Measurements from ENCODE around the gene LIG1.

LIG1 gene

DNA sequence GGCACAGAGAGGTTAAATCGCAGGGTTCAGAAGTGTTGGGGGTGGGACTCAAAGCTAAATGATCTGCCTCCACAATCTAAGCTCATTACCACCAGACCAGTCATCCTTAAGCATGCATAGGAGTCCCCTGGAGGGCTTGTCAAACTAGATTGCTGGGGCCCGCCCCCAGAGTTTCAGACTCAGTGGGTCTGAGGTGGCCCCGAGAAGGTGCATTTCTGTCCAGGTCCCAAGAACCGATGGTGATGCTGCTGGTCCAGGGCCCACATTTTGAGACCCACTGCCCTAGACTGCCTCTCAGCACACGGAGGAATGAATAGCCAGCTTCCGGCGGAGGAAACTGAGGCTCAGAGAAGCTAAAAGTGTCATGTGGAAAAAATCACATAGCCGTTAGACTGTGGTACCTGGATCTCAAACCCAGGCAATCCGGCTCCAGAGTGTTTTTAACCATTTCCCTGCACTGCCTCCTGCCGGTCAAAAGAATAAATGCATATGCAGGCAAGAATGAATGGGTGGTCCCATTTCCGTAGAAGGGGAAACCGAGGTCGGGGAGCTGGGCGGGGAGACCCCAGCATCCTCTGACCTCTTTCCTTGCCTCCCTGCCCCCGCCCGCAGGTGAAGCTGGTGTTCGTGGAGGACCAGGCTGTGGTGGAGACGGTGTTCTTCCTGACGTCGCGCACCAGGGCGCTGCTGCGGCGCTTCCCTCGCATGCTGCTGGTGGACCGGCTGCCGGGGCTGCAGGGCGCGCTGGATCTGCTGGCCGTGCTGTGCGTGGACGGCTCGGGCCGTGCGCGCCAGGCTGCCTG lies 24.1 kb upstream of the LIG1 start:
- TF ChIP-seq, protein P1, sequence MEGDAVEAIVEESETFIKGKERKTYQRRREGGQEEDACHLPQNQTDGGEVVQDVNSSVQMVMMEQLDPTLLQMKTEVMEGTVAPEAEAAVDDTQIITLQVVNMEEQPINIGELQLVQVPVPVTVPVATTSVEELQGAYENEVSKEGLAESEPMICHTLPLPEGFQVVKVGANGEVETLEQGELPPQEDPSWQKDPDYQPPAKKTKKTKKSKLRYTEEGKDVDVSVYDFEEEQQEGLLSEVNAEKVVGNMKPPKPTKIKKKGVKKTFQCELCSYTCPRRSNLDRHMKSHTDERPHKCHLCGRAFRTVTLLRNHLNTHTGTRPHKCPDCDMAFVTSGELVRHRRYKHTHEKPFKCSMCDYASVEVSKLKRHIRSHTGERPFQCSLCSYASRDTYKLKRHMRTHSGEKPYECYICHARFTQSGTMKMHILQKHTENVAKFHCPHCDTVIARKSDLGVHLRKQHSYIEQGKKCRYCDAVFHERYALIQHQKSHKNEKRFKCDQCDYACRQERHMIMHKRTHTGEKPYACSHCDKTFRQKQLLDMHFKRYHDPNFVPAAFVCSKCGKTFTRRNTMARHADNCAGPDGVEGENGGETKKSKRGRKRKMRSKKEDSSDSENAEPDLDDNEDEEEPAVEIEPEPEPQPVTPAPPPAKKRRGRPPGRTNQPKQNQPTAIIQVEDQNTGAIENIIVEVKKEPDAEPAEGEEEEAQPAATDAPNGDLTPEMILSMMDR (IDR thresholded peaks at IDR 0.05; ENCODE audit: low read depth, low read length, missing control alignments), result peak; percentile 59
- no peak overlapping the region for H3K4me3 ChIP-seq (replicated peaks; ENCODE audit: low read depth, low read length)
- DNase-seq (ENCODE audit: extremely low read depth, low read depth), result no peak

DNA sequence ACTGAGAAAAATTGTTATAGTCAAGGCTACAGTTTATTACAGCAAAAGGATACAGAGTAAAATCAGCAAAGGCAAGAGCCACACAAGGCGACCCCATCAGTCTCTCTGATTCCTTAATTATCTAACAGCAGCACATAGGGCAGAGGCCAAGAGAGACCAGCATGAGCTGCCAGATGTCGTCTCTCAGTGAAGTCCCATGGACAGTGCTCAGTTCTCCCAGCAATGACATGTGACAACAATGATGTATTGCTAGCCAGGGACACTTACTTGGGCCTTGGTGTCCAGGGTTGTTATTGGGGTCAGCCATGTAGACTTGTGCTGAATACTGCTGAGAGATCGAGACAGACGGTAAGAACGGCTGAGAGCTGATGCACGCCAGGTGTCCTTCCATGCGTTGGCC lies 22.6 kb upstream of the LIG1 start:
- H3K4me3 ChIP-seq (replicated peaks; ENCODE audit: low read depth, low read length), result no peak overlapping the region
- TF ChIP-seq, protein P1 (IDR thresholded peaks at IDR 0.05; ENCODE audit: low read depth, low read length, missing control alignments), result no peak
- DNase-seq (ENCODE audit: extremely low read depth, low read depth), result no peak

DNA sequence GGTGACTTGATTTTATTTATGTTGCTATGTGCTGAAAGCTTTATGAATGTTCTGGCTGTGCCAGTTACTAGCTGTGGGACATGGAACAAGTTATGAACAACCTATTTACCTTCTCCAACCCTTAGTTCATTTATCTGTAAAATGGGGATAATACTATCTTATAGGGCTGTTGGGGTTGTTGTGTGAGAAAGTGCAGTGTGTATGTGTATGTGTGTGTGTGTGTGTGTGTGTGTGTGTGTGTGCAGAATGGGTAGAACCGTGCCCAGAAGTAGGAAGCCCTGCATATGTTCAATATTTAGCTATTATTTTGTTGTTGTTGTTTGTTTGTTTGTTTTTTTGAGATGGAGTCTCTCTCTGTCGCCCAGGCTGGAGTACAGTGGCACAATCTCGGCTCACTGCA lies 20.7 kb upstream of the LIG1 start:
- no peak overlapping the region for H3K4me3 ChIP-seq (replicated peaks; ENCODE audit: low read depth, low read length)
- TF ChIP-seq, protein P1 (IDR thresholded peaks at IDR 0.05; ENCODE audit: low read depth, low read length, missing control alignments), result no peak
- DNase-seq (ENCODE audit: extremely low read depth, low read depth), result no peak

DNA sequence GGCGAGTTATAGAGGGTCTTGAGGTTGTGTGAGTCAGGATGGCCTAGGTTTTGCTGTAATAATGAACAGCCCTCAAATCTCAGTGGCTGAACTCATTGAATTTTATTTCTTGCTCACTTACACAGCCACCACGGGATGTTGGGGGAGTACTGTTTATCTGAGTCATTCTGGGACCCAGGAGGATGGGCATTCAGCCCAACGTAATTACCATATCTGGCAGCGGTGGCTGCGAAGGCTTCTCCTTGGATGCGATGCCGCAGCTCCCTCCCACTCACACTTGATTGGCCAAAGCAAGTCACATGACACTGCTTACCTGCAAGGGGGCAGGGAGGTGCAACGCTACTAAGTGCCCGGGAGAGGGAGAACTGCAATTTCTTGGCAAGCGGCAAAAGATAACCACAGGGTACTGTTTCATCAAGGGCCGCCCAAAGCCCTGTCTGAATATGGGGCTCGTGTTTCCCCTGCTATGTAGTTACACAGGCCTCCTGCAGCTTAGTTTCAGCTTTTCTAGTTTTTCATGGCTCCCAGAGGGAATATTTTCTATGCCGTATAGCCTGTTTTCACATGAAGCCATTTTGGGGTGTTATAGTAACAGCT lies 20.2 kb upstream of the LIG1 start:
- no peak for DNase-seq (ENCODE audit: extremely low read depth, low read depth)
- TF ChIP-seq, protein P1 (IDR thresholded peaks at IDR 0.05; ENCODE audit: low read depth, low read length, missing control alignments), result no peak
- H3K4me3 ChIP-seq (replicated peaks; ENCODE audit: low read depth, low read length), result no peak overlapping the region

DNA sequence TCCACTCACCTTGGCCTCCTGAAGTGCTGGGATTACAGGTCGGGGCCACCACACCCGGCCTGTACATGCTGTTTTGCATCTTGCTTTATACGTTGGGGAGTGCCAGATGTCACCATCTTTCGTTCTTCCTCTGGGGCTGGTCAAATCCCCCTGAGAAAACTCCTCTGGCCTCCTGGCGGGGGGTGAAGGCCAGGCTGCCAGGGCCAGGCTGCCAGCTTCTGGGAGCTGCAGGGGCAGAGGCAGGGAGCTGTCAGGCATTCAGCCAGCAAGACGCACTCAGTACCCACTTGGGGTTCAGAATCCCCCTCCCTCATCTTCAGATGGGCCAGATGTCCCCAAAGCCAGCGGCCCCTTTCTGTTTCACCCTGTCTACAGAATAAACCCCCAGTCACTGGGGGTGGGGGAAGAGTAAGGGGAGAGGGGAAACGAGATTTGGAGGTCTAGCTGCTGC lies 16.4 kb upstream of the LIG1 start:
- TF ChIP-seq, protein P1 (IDR thresholded peaks at IDR 0.05; ENCODE audit: low read depth, low read length, missing control alignments), result no peak
- no peak overlapping the region for H3K4me3 ChIP-seq (replicated peaks; ENCODE audit: low read depth, low read length)
- DNase-seq (ENCODE audit: extremely low read depth, low read depth), result no peak

DNA sequence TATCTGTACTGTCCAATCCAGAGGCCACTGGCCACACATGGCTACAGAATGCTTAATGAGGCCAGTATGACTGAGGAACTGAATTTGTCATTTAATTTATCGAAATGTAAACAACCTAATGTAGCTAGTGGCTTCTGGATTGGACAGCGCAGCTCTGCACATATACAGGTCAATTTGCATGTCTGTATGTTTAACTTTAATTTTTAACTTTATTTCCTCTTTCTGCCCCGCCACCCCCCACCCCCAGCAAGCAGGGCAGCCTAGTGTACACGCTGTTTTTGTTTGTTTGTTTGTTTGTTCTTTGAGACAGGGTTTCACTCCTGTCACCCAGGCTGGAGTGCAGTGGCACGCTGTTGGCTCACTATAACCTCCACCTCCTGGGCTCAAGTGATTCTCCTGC lies 15.9 kb upstream of the LIG1 start:
- no peak for DNase-seq (ENCODE audit: extremely low read depth, low read depth)
- TF ChIP-seq, protein P1 (IDR thresholded peaks at IDR 0.05; ENCODE audit: low read depth, low read length, missing control alignments), result no peak
- no peak overlapping the region for H3K4me3 ChIP-seq (replicated peaks; ENCODE audit: low read depth, low read length)
